CMK (cell line): ENCODE data around the gene BTBD17.
A peak's percentile ranks its signal among the peaks of the same experiment; 100 is the strongest.

Source experiments
- DNase-seq: peaks from one replicate; pipeline ENCODE4 v3.0.0-alpha.2; 2010; ENCODE audit warnings: low read depth

BTBD17 gene

GRCh38 chr17:74335529-74336062 is 26.1 kb downstream of the BTBD17 start:
- DNase-seq, result no peak

- no peak for DNase-seq
Measured at GRCh38 chr17:74334393-74335039, 27.2 kb downstream of the BTBD17 start.

GRCh38 chr17:74332763-74333283 is 28.8 kb downstream of the BTBD17 start:
- DNase-seq, result no peak

GRCh38 chr17:74332017-74332650 is 29.5 kb downstream of the BTBD17 start:
- DNase-seq, result no peak

- no peak for DNase-seq
Measured at GRCh38 chr17:74330446-74330845, 31.2 kb downstream of the BTBD17 start.

GRCh38 chr17:74329378-74329777 is 32.3 kb downstream of the BTBD17 start:
- DNase-seq, result no peak

- no peak for DNase-seq
Measured at GRCh38 chr17:74328487-74328886, 33.2 kb downstream of the BTBD17 start.

- no peak for DNase-seq
Measured at GRCh38 chr17:74326506-74326905, 35.2 kb downstream of the BTBD17 start.

GRCh38 chr17:74325743-74326379 is 35.8 kb downstream of the BTBD17 start, which contains the start of gene KIF19:
Gene KIF19 (plus strand): TSS chr17:74326226. CDS start chr17:74326350, 124 bp downstream.
- no peak for DNase-seq

GRCh38 chr17:74325376-74325742 is 36.3 kb downstream of the BTBD17 start:
- no peak for DNase-seq

GRCh38 chr17:74324521-74324920 is 37.1 kb downstream of the BTBD17 start:
- DNase-seq, result no peak

GRCh38 chr17:74318391-74318790 is 43.3 kb downstream of the BTBD17 start:
- DNase-seq, result no peak

- DNase-seq, result no peak
Measured at GRCh38 chr17:74317071-74317470, 44.6 kb downstream of the BTBD17 start.

- DNase-seq, result no peak
Measured at GRCh38 chr17:74316220-74316619, 45.4 kb downstream of the BTBD17 start.

GRCh38 chr17:74314877-74315276 is 46.8 kb downstream of the BTBD17 start:
- no peak for DNase-seq

- DNase-seq, result no peak
Measured at GRCh38 chr17:74309902-74310301, 51.8 kb downstream of the BTBD17 start.

GRCh38 chr17:74307984-74308773 is 53.5 kb downstream of the BTBD17 start:
- DNase-seq, result peak; percentile 89
